HCEC 1CT (cell line): ENCODE data around the gene COQ8A.

Experiments
- DNase-seq: peaks from one replicate; pipeline ENCODE4 v3.0.0-alpha.2; 2017

The COQ8A gene

GRCh38 chr1:226974544-226975258, 34.6 kb downstream of the COQ8A start:
- DNase-seq: no peak

- DNase-seq: no peak
Measured at GRCh38 chr1:226975259-226976250, 35.5 kb downstream of the COQ8A start.

GRCh38 chr1:226976276-226976977, 36.3 kb downstream of the COQ8A start:
- DNase-seq: no peak

GRCh38 chr1:226976978-226977642, 37.0 kb downstream of the COQ8A start:
- DNase-seq: no peak

GRCh38 chr1:226977643-226978431, 37.7 kb downstream of the COQ8A start:
- no peak for DNase-seq

GRCh38 chr1:226978432-226979114, 38.5 kb downstream of the COQ8A start:
- DNase-seq: no peak

GRCh38 chr1:226979115-226979516, 39.0 kb downstream of the COQ8A start:
- no peak for DNase-seq

- DNase-seq: no peak
Measured at GRCh38 chr1:226979517-226980121, 39.5 kb downstream of the COQ8A start.

- DNase-seq: no peak
Measured at GRCh38 chr1:226980122-226980560, 40.0 kb downstream of the COQ8A start.

- no peak for DNase-seq
Measured at GRCh38 chr1:226980565-226981385, 40.7 kb downstream of the COQ8A start.

GRCh38 chr1:226981386-226981817, 41.3 kb downstream of the COQ8A start:
- DNase-seq: no peak

GRCh38 chr1:226981838-226982237, 41.7 kb downstream of the COQ8A start:
- no peak for DNase-seq

GRCh38 chr1:226982451-226983177, 42.5 kb downstream of the COQ8A start:
- DNase-seq: no peak

GRCh38 chr1:226983247-226983991, 43.3 kb downstream of the COQ8A start:
- no peak for DNase-seq

GRCh38 chr1:226983992-226984364, 43.9 kb downstream of the COQ8A start:
- DNase-seq: no peak

- no peak for DNase-seq
Measured at GRCh38 chr1:226984521-226985238, 44.6 kb downstream of the COQ8A start.

GRCh38 chr1:226985239-226985838, 45.2 kb downstream of the COQ8A start:
- no peak for DNase-seq
